ENCODE data around the gene ATR. TPM values are rescaled to one million over a fixed set of nuclear protein-coding genes. Genes with fewer than 3 reads are reported as not detected.
A peak's percentile ranks its signal among the peaks of the same experiment; 100 is the strongest.
"Not testable (repeated sequence)": the region's sequence is repeated elsewhere in the genome, so short reads cannot be mapped to it uniquely, and the experiment has no call there.

Gene ATR
- total and polyA plus RNA-seq, 2 experiments from 2014 or later = 5.0 to 15.7 TPM

GRCh38 chr3:142447852-142448823, 130.4 kb downstream of the ATR start, which contains the start of gene XRN1:
TSS of gene XRN1 (minus strand) at chr3:142448037. CDS start at chr3:142447944, 93 bp downstream.
- TF ChIP-seq CTCF (IDR thresholded peaks at IDR 0.05; ENCODE audit: low read depth, low read length) = no peak
- no peaks in the 10 kb centered on the region for H3K27me3 ChIP-seq
- H3K4me3 ChIP-seq = peak within 1 kb of the TSS; percentile 99
- no peaks in the 10 kb centered on the region for H3K9me3 ChIP-seq (ENCODE audit: low read depth)
- H3K27ac ChIP-seq = peak within 1 kb of the TSS; percentile 99
- DNase-seq (ENCODE audit: low read depth in 1 of 2, low spot score in 1 of 2) = peak; percentile 97 to 98
- H3K4me1 ChIP-seq (ENCODE audit: low read depth) = peaks cover 17% of the 10 kb centered on the region
- H3K36me3 ChIP-seq = no peaks in the 10 kb centered on the region

GRCh38 chr3:142447301-142447851, 131.2 kb downstream of the ATR start:
- Histone ChIP-seq H3K27ac (peak overlapping the region; percentile 99), H3K36me3 (no peaks in the 10 kb centered on the region), H3K27me3 (no peaks in the 10 kb centered on the region), H3K4me3 (peak overlapping the region; percentile 99), H3K4me1 (ENCODE audit: low read depth) (peaks cover 17% of the 10 kb centered on the region), H3K9me3 (ENCODE audit: low read depth) (no peaks in the 10 kb centered on the region)
- peak; percentile 52 to 61 for DNase-seq (ENCODE audit: low read depth in 1 of 2, low spot score in 1 of 2)
- no peak for TF ChIP-seq CTCF (IDR thresholded peaks at IDR 0.05; ENCODE audit: low read depth, low read length)

- no peaks in the 10 kb centered on the region for H3K9me3 ChIP-seq (ENCODE audit: low read depth)
- TF ChIP-seq CTCF (IDR thresholded peaks at IDR 0.05; ENCODE audit: low read depth, low read length) = no peak
- DNase-seq (ENCODE audit: low read depth in 1 of 2, low spot score in 1 of 2) = peak in 1 of 2 donors; percentile 12
- H3K4me3 ChIP-seq = peak overlapping the region; percentile 99
- no peaks in the 10 kb centered on the region for H3K27me3 ChIP-seq
- peak overlapping the region; percentile 99 for H3K27ac ChIP-seq
- H3K36me3 ChIP-seq = no peaks in the 10 kb centered on the region
- H3K4me1 ChIP-seq (ENCODE audit: low read depth) = peaks cover 17% of the 10 kb centered on the region
These were observed 132.7 kb downstream of the ATR start for GRCh38 chr3:142445816-142446254.

GRCh38 chr3:142444343-142444742, 134.2 kb downstream of the ATR start:
- Histone ChIP-seq H3K36me3 (no peaks in the 10 kb centered on the region), H3K9me3 (ENCODE audit: low read depth) (no peaks in the 10 kb centered on the region), H3K27ac (no peak overlapping the region), H3K4me3 (no peak overlapping the region), H3K27me3 (no peaks in the 10 kb centered on the region), H3K4me1 (ENCODE audit: low read depth) (peaks cover 12% of the 10 kb centered on the region)
- no peak for TF ChIP-seq CTCF (IDR thresholded peaks at IDR 0.05; ENCODE audit: low read depth, low read length)
- no peak for DNase-seq (ENCODE audit: low read depth in 1 of 2, low spot score in 1 of 2)

GRCh38 chr3:142443060-142443459, 135.5 kb downstream of the ATR start:
- H3K4me1 ChIP-seq (ENCODE audit: low read depth) = peaks cover 12% of the 10 kb centered on the region
- not testable (repeated sequence) for H3K9me3 ChIP-seq (ENCODE audit: low read depth); H3K27ac ChIP-seq; H3K4me3 ChIP-seq; DNase-seq (ENCODE audit: low read depth in 1 of 2, low spot score in 1 of 2); H3K36me3 ChIP-seq; H3K27me3 ChIP-seq

DNA sequence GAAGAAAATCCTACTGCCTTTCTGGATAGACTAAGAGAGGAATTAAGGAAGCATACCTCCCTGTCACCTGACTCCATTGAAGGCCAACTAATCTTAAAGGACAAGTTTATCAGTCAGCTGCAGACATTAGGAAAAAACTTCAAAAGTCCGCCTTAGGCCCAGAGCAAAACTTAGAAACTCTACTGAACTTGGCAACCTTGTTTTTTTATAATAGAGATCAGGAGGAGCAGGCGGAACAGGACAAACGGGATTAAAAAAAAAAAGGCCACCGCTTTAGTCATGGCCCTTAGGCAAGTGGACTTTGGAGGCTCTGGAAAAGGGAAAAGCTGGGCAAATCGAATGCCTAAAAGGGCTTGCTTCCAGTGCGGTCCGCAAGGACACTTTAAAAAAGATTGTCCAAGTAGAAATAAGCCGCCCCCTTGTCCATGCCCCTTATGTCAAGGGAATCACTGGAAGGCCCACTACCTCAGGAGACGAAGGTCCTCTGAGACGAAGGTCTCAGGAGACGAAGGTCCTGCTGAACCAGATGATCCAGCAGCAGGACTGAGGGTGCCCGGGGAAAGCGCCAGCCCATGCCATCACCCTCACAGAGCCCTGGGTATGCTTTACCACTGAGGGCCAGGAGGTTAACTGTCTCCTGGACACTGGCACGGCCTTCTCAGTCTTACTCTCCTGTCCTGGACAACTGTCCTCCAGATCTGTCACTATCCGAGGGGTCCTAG, 138.9 kb downstream of the ATR start:
- H3K36me3 ChIP-seq; H3K9me3 ChIP-seq (ENCODE audit: low read depth); H3K4me1 ChIP-seq (ENCODE audit: low read depth); H3K27me3 ChIP-seq; DNase-seq (ENCODE audit: low read depth in 1 of 2, low spot score in 1 of 2); H3K27ac ChIP-seq; H3K4me3 ChIP-seq: not testable (repeated sequence)

GRCh38 chr3:142438096-142438495, 140.4 kb downstream of the ATR start:
- DNase-seq (ENCODE audit: low read depth in 1 of 2, low spot score in 1 of 2); H3K27ac ChIP-seq; H3K4me3 ChIP-seq; H3K4me1 ChIP-seq (ENCODE audit: low read depth); H3K27me3 ChIP-seq; H3K9me3 ChIP-seq (ENCODE audit: low read depth); H3K36me3 ChIP-seq: not testable (repeated sequence)

All from cardiac muscle cell (in vitro differentiated cells and primary cell).